IMR-90 (cell line): ENCODE measurements around the gene TGFA. TPM values are rescaled to one million over a fixed set of nuclear protein-coding genes. Genes with fewer than 3 reads are reported as not detected.

Experiments
- ATAC-seq: fragments of 200-7000 bp; cut with Tn5 transposase; 2 replicates; pipeline ENCODE4 v1.9.1; 2020; ENCODE audit warnings: low read depth, mild to moderate bottlenecking, moderate library complexity
- BruUV-seq: library from RNA; stranded (reverse); fragments of 400-500 nt; replicated peaks from 2 replicates; lab custom pipeline; 2021; lab: Mats Ljungman, UMichigan
- CTCF ChIA-PET: fragments of 300-600 bp; formaldehyde crosslinking; extraction: SDS; loops from one replicate; lab custom pipeline; 2021; ENCODE audit warnings: antibody characterized with exemption; lab: Yijun Ruan, JAX
- POLR2A ChIA-PET: fragments of 300-600 bp; sonication (Branson Sonifier 250); formaldehyde crosslinking; loops from one replicate; lab custom pipeline; 2022; ENCODE audit warnings: antibody characterized with exemption; ENCODE audit not compliant: unreplicated experiment; lab: Charles Lee
- DNase-seq: peaks from one replicate; pipeline ENCODE4 v3.0.0; 2013
- H2AFZ ChIP-seq: replicated peaks from 2 replicates; pipeline ENCODE3; 2013; ENCODE audit warnings: low read length, mild to moderate bottlenecking; ENCODE audit not compliant: poor library complexity
- H2AK5ac ChIP-seq: 2 replicates; pipeline ENCODE4 v1.6.1; 2013; ENCODE audit warnings: low read depth, low read length, inconsistent platforms
- H2AK9ac ChIP-seq: replicated peaks from 2 replicates; pipeline ENCODE3; 2013; ENCODE audit warnings: mild to moderate bottlenecking, low read depth, low read length, moderate library complexity; ENCODE audit not compliant: poor library complexity
- H2BK120ac ChIP-seq: 2 replicates; pipeline ENCODE4 v1.6.1; 2013; ENCODE audit warnings: low read depth, low read length, inconsistent platforms
- H2BK15ac ChIP-seq: 3 replicates; pipeline ENCODE4 v1.6.1; 2013; ENCODE audit warnings: low read depth, low read length, inconsistent platforms
- H2BK20ac ChIP-seq: 2 replicates; pipeline ENCODE4 v1.6.1; 2013; ENCODE audit warnings: low read depth, mild to moderate bottlenecking, inconsistent platforms, low read length, moderate library complexity
- H2BK5ac ChIP-seq: 2 replicates; pipeline ENCODE4 v1.6.1; 2013; ENCODE audit warnings: mild to moderate bottlenecking, low read depth, low read length, inconsistent platforms; ENCODE audit not compliant: poor library complexity, severe bottlenecking
- H3K14ac ChIP-seq: replicated peaks from 2 replicates; pipeline ENCODE4 v1.6.1; 2013; ENCODE audit warnings: low read depth, low read length, inconsistent platforms
- H3K18ac ChIP-seq: 2 replicates; pipeline ENCODE4 v1.6.1; 2013; ENCODE audit warnings: low read depth, low read length, control low read depth
- H3K23ac ChIP-seq: 2 replicates; pipeline ENCODE4 v1.6.1; 2013; ENCODE audit warnings: low read depth, low read length, inconsistent platforms
- H3K27ac ChIP-seq: 2 replicates; pipeline ENCODE4 v1.5.1; 2013; ENCODE audit warnings: mild to moderate bottlenecking, control low read depth, low read length; ENCODE audit not compliant: insufficient read depth
- H3K27me3 ChIP-seq: 2 replicates; pipeline ENCODE4 v1.6.1; 2013; ENCODE audit warnings: low read length; ENCODE audit not compliant: control insufficient read depth, insufficient read depth
- H3K36me3 ChIP-seq: 2 replicates; pipeline ENCODE4 v1.6.1; 2013; ENCODE audit warnings: low read length, mixed read lengths; ENCODE audit not compliant: control insufficient read depth, insufficient read depth
- H3K4ac ChIP-seq: 2 replicates; pipeline ENCODE4 v1.6.1; 2013; ENCODE audit warnings: low read depth, low read length, inconsistent platforms
- H3K4me1 ChIP-seq: 2 replicates; pipeline ENCODE4 v1.6.1; 2013; ENCODE audit warnings: low read length, mixed read lengths; ENCODE audit not compliant: control insufficient read depth, insufficient read depth
- H3K4me2 ChIP-seq: 2 replicates; pipeline ENCODE4 v1.6.1; 2013; ENCODE audit warnings: low read depth, mild to moderate bottlenecking, control low read depth, low read length, moderate library complexity
- H3K4me3 ChIP-seq: 2 replicates; pipeline ENCODE4 v1.5.1; 2013; ENCODE audit warnings: low read depth, mild to moderate bottlenecking, control low read depth, low read length, moderate library complexity; ENCODE audit not compliant: insufficient read depth
- H3K56ac ChIP-seq: 2 replicates; pipeline ENCODE4 v1.6.1; 2013; ENCODE audit warnings: low read length, inconsistent platforms; ENCODE audit not compliant: insufficient read depth; ENCODE audit errors: extremely low read depth
- H3K79me1 ChIP-seq, 2 experiments: 2 replicates each; pipeline ENCODE4 v1.6.1; 2013; ENCODE audit warnings: low read length in 2 of 2, inconsistent platforms in 1 of 2, low read depth in 1 of 2
- H3K9ac ChIP-seq: 2 replicates; pipeline ENCODE4 v1.6.1; 2013; ENCODE audit warnings: low read depth, low read length, control low read depth
- H3K9me1 ChIP-seq: 2 replicates; pipeline ENCODE4 v1.6.1; 2013; ENCODE audit warnings: low read length, inconsistent platforms; ENCODE audit not compliant: insufficient read depth
- H3K9me3 ChIP-seq: 2 replicates; pipeline ENCODE4 v1.6.1; 2013; ENCODE audit warnings: low read length; ENCODE audit not compliant: control insufficient read depth, insufficient read depth
- H4K20me1 ChIP-seq: 2 replicates; pipeline ENCODE4 v1.6.1; 2013; ENCODE audit warnings: low read length, inconsistent platforms; ENCODE audit not compliant: insufficient read depth
- H4K5ac ChIP-seq: 2 replicates; pipeline ENCODE4 v1.6.1; 2013; ENCODE audit warnings: mild to moderate bottlenecking, low read depth, low read length, control low read depth
- H4K8ac ChIP-seq, 2 experiments: 2 replicates each; pipeline ENCODE4 v1.6.1; 2013; ENCODE audit warnings: low read depth in 2 of 2, low read length in 2 of 2, control low read depth in 1 of 2, inconsistent platforms in 1 of 2
- H4K91ac ChIP-seq: 2 replicates; pipeline ENCODE4 v1.6.1; 2013; ENCODE audit warnings: low read depth, low read length, inconsistent platforms; ENCODE audit not compliant: insufficient read depth
- BHLHE40 ChIP-seq: fragments of 150-350 bp; IDR thresholded peaks from 2 replicates; pipeline ENCODE4 v1.6.1; 2016; ENCODE audit warnings: mild to moderate bottlenecking, low read depth, low read length
- CEBPB ChIP-seq: IDR thresholded peaks from 2 replicates; pipeline ENCODE4 v1.6.1; 2012; ENCODE audit warnings: low read depth, low read length, improper control_type of control experiment
- CHD1 ChIP-seq: IDR thresholded peaks from 2 replicates; pipeline ENCODE4 v1.6.1; 2012; ENCODE audit warnings: low read depth, low read length, improper control_type of control experiment
- CTCF ChIP-seq: conservative IDR thresholded peaks from 2 replicates; pipeline ENCODE4 v1.5.1; 2012; ENCODE audit warnings: mild to moderate bottlenecking, low read depth, low read length, improper control_type of control experiment
- ELK1 ChIP-seq: fragments of 150-350 bp; IDR thresholded peaks from 2 replicates; pipeline ENCODE4 v1.6.1; 2016; ENCODE audit warnings: low read depth, mild to moderate bottlenecking, low read length, moderate library complexity, borderline replicate concordance
- MAFK ChIP-seq: IDR thresholded peaks from 2 replicates; pipeline ENCODE4 v1.6.1; 2012; ENCODE audit warnings: low read depth, low read length, improper control_type of control experiment
- MAZ ChIP-seq: IDR thresholded peaks from 2 replicates; pipeline ENCODE4 v1.6.1; 2012; ENCODE audit warnings: low read depth, mild to moderate bottlenecking, low read length, improper control_type of control experiment, moderate library complexity, borderline replicate concordance
- MXI1 ChIP-seq: IDR thresholded peaks from 2 replicates; pipeline ENCODE4 v1.6.1; 2012; ENCODE audit warnings: low read depth, mild to moderate bottlenecking, low read length, moderate library complexity, borderline replicate concordance
- NFE2L2 ChIP-seq: fragments of 150-350 bp; IDR thresholded peaks from 2 replicates; pipeline ENCODE4 v1.6.1; 2016; ENCODE audit warnings: low read depth, mild to moderate bottlenecking, low read length
- POLR2A ChIP-seq: IDR thresholded peaks from 2 replicates; pipeline ENCODE4 v1.6.1; 2012; ENCODE audit warnings: mild to moderate bottlenecking, low read depth, low read length
- RAD21 ChIP-seq: IDR thresholded peaks from 2 replicates; pipeline ENCODE4 v1.6.1; 2012; ENCODE audit warnings: low read length, improper control_type of control experiment
- RFX5 ChIP-seq: IDR thresholded peaks from 2 replicates; pipeline ENCODE4 v1.8.0; 2012; ENCODE audit warnings: low read depth, mild to moderate bottlenecking, low read length, moderate library complexity
- SMC3 ChIP-seq: fragments of 150-350 bp; IDR thresholded peaks from 2 replicates; pipeline ENCODE4 v1.6.1; 2016; ENCODE audit warnings: low read depth, mild to moderate bottlenecking, antibody characterized with exemption, low read length, moderate library complexity
- WGBS, 2 experiments: methylation state at CpG; one replicate each; pipeline versions ENCODE4 v1.1.5 to v1.1.7; 2013; ENCODE audit warnings: missing lambda C conversion rate in 2 of 2; ENCODE audit not compliant: insufficient read length in 1 of 2; ENCODE audit errors: extremely low coverage in 2 of 2; 5-methylcytosine and 5-hydroxymethylcytosine counted together
- dilution Hi-C: fragments of 300-500 bp; cut with HindIII; formaldehyde crosslinking; loops from one replicate; pipeline ENCODE4 v1.14.3; 2018; ENCODE audit warnings: low sequenced_read_pairs; ENCODE audit not compliant: unreplicated experiment
- in situ Hi-C: fragments of 300-500 bp; cut with MboI; formaldehyde crosslinking; loops from 3 replicates; pipeline ENCODE4 v1.14.3; 2019; ENCODE audit warnings: low sequenced_read_pairs, inconsistent platforms, mixed read lengths
- intact Hi-C: fragments of 100-400 bp; cut with micrococcal nuclease; formaldehyde crosslinking; loops from 2 replicates; pipeline ENCODE4 v1.10.0; 2022
- polyA plus RNA-seq, 3 experiments: library from polyadenylated mRNA; depleted of rRNA; stranded (reverse); fragments of >200 nt; gene quantifications; 2 replicates each; pipeline ENCODE4 v1.2.3, GENCODE V29; 2012; ENCODE audit warnings: low replicate concordance in 1 of 3
- total RNA-seq: library from RNA; depleted of rRNA; stranded (reverse); fragments of >200 nt; gene quantifications from 2 replicates; pipeline ENCODE4 v1.2.3, GENCODE V29; 2012

Gene TGFA
- total and polyA plus RNA-seq, 2 of the 4 experiments (the other 2 are of a cell fraction), result not detected

- ChIA-PET CTCF (no interaction called here), POLR2A (no interaction called here)
- no peak for TF ChIP-seq MAZ
- TF ChIP-seq ELK1, result no peak
- no peak for TF ChIP-seq CHD1
- TF ChIP-seq MXI1, result no peak
- TF ChIP-seq CTCF, result no peak
- TF ChIP-seq RAD21, result no peak
- TF ChIP-seq MAFK, result no peak
- no peak for TF ChIP-seq POLR2A
- no peak for TF ChIP-seq BHLHE40
- TF ChIP-seq NFE2L2, result no peak
- no peak for TF ChIP-seq SMC3
- no peak for TF ChIP-seq RFX5
- TF ChIP-seq CEBPB, result no peak
- Histone ChIP-seq H3K4me1 (no peaks in the 10 kb centered on the region), H3K56ac (no peak overlapping the region), H3K4me3 (no peak overlapping the region), H2AK5ac (no peak overlapping the region), H3K9me1 (no peaks in the 10 kb centered on the region), H3K9ac (no peak overlapping the region), H2BK15ac (no peak overlapping the region), H3K9me3 (no peaks in the 10 kb centered on the region), H3K4me2 (no peak overlapping the region), H3K79me1 (no peaks in the 10 kb centered on the region), H3K14ac (no peak overlapping the region), H3K23ac (no peak overlapping the region), H3K27ac (no peak overlapping the region), H2BK5ac (no peak overlapping the region), H4K8ac (no peak overlapping the region), H3K36me3 (no peaks in the 10 kb centered on the region), H2AK9ac (no peak overlapping the region), H2AFZ (no peak overlapping the region), H3K4ac (no peak overlapping the region), H2BK120ac (no peak overlapping the region), H3K27me3 (peaks cover 7% of the 10 kb centered on the region), H4K20me1 (no peaks in the 10 kb centered on the region), H3K18ac (no peak overlapping the region), H4K5ac (no peak overlapping the region), H4K91ac (no peak overlapping the region), H2BK20ac (no peak overlapping the region)
- DNase-seq (no peak), ATAC-seq (no peak)
- no CpG with 5 or more reads among the region's 5 CpGs for WGBS, 2 experiments
- BruUV-seq, result no TSS peak
- dilution Hi-C loops (no loop called here), intact Hi-C loops (no loop called here), in situ Hi-C loops (no loop called here)
Measured at GRCh38 chr2:70480468-70480867, 73.2 kb downstream of the TGFA start.
